Endodermal cell (in vitro differentiated cells): ENCODE data around the gene COL24A1. TPM values are rescaled to one million over a fixed set of nuclear protein-coding genes. Genes with fewer than 3 reads are reported as not detected.

Experiments
- DNase-seq: peaks from one replicate; pipeline ENCODE4 v3.0.0-alpha.2; 2017
- H3K27ac ChIP-seq: 2 replicates; pipeline ENCODE4 v1.5.1; 2013; ENCODE audit warnings: mild to moderate bottlenecking, low read depth, low read length, moderate library complexity
- H3K27me3 ChIP-seq: 2 replicates; pipeline ENCODE4 v1.6.1; 2013; ENCODE audit warnings: mild to moderate bottlenecking, low read length, moderate library complexity; ENCODE audit not compliant: insufficient read depth, control insufficient read depth, poor library complexity, severe bottlenecking
- H3K36me3 ChIP-seq: 2 replicates; pipeline ENCODE4 v1.7.0; 2013; ENCODE audit warnings: mild to moderate bottlenecking, low read length, moderate library complexity; ENCODE audit not compliant: control insufficient read depth, insufficient read depth
- H3K4me1 ChIP-seq: one replicate; pipeline ENCODE4 v1.7.0; 2013; ENCODE audit warnings: low read length; ENCODE audit not compliant: control insufficient read depth, insufficient read depth
- H3K4me3 ChIP-seq: 2 replicates; pipeline ENCODE4 v1.5.1; 2013; ENCODE audit warnings: mild to moderate bottlenecking, low read length, moderate library complexity
- H3K9ac ChIP-seq: 2 replicates; pipeline ENCODE4 v1.6.1; 2013; ENCODE audit warnings: mild to moderate bottlenecking, low read length, moderate library complexity; ENCODE audit not compliant: poor library complexity, severe bottlenecking; ENCODE audit errors: extremely low read depth
- H3K9me3 ChIP-seq: 2 replicates; pipeline ENCODE4 v1.6.1; 2013; ENCODE audit warnings: mild to moderate bottlenecking, low read length, moderate library complexity; ENCODE audit not compliant: control insufficient read depth
- H3K27ac Mint-ChIP-seq: 2 replicates; pipeline ENCODE4 v1.8.0; 2020; ENCODE audit warnings: mixed read lengths
- H3K27me3 Mint-ChIP-seq: 2 replicates; pipeline ENCODE4 v1.8.0; 2021; ENCODE audit warnings: mild to moderate bottlenecking, mixed read lengths; ENCODE audit not compliant: insufficient read depth
- H3K36me3 Mint-ChIP-seq: 2 replicates; pipeline ENCODE4 v1.8.0; 2020; ENCODE audit warnings: low read depth, mixed read lengths
- H3K4me1 Mint-ChIP-seq: 2 replicates; pipeline ENCODE4 v1.8.0; 2020; ENCODE audit warnings: mixed read lengths
- H3K4me3 Mint-ChIP-seq: 2 replicates; pipeline ENCODE4 v1.8.0; 2020; ENCODE audit warnings: mild to moderate bottlenecking, moderate library complexity, mixed read lengths
- H3K9me3 Mint-ChIP-seq: 2 replicates; pipeline ENCODE4 v1.8.0; 2020; ENCODE audit warnings: mild to moderate bottlenecking, mixed read lengths
- WGBS, 2 experiments: methylation state at CpG; one replicate each; pipeline versions ENCODE4 v1.1.5 to v1.1.7; 2013; ENCODE audit warnings: missing lambda C conversion rate in 2 of 2, mixed read lengths in 1 of 2; ENCODE audit not compliant: insufficient coverage in 1 of 2, insufficient read length in 1 of 2; 5-methylcytosine and 5-hydroxymethylcytosine counted together
- total RNA-seq, 2 donors: library from RNA; stranded (reverse); fragmentation: NEBNext Ultra II Directional in 1 of 2; extraction: Animal tissue kit (Norgen Biotek cat#: 25700) in 1 of 2; gene quantifications; 2 replicates in 1 of 2; 3 replicates in 1 of 2; pipeline ENCODE4 v1.2.1, GENCODE V29; 2021
- TF ChIP-seq, protein P1 (sequence below): fragments of 200-600 bp; sonication (generic); conservative IDR thresholded peaks from 2 replicates; pipeline ENCODE4 v1.5.0; 2021; ENCODE audit warnings: antibody characterized with exemption, mild to moderate bottlenecking

The COL24A1 gene
- total RNA-seq, 2 donors from 2014 or later: 0.84 to 0.95 TPM

DNA sequence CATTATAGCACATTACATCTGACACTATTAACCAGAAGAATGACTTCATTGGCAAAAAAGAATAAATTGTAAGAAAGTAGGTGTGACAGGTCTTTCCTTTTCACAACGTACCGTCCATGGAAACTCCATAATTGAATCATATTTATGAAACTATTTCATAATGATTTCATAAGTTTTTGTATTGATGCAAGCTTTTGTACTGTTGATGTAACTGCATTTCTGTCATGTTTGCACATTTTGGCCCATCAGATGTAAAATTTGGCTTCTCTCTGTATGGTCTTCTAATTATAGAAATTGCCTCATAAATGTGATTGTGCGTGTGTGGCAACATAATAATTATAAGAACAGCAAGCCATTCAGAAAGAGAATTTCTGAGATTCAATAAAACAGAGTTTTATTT is 267.7 kb downstream of the COL24A1 start:
- Histone ChIP-seq H3K36me3 (no peaks in the 10 kb centered on the region), H3K9me3 (no peaks in the 10 kb centered on the region), H3K4me3 (no peak overlapping the region), H3K9ac (no peak overlapping the region), H3K27me3 (no peaks in the 10 kb centered on the region), H3K27ac (no peak overlapping the region), H3K4me1 (no peaks in the 10 kb centered on the region)
- H3K4me3 Mint-ChIP-seq: no peak overlapping the region
- DNase-seq: no peak
- H3K9me3 Mint-ChIP-seq: no peaks in the 10 kb centered on the region
- TF ChIP-seq, protein P1, sequence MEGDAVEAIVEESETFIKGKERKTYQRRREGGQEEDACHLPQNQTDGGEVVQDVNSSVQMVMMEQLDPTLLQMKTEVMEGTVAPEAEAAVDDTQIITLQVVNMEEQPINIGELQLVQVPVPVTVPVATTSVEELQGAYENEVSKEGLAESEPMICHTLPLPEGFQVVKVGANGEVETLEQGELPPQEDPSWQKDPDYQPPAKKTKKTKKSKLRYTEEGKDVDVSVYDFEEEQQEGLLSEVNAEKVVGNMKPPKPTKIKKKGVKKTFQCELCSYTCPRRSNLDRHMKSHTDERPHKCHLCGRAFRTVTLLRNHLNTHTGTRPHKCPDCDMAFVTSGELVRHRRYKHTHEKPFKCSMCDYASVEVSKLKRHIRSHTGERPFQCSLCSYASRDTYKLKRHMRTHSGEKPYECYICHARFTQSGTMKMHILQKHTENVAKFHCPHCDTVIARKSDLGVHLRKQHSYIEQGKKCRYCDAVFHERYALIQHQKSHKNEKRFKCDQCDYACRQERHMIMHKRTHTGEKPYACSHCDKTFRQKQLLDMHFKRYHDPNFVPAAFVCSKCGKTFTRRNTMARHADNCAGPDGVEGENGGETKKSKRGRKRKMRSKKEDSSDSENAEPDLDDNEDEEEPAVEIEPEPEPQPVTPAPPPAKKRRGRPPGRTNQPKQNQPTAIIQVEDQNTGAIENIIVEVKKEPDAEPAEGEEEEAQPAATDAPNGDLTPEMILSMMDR: no peak
- H3K4me1 Mint-ChIP-seq: peaks cover 3% of the 10 kb centered on the region
- 100% methylated on average over 2 of the region's 3 CpGs; no CpG with 5 or more reads in 1 of the 2 experiments for WGBS, 2 experiments
- H3K27ac Mint-ChIP-seq: no peak overlapping the region
- H3K36me3 Mint-ChIP-seq: no peaks in the 10 kb centered on the region
- H3K27me3 Mint-ChIP-seq: no peaks in the 10 kb centered on the region

GRCh38 chr1:85884372-85885035 is 272.1 kb downstream of the COL24A1 start:
- Histone ChIP-seq H3K36me3 (no peaks in the 10 kb centered on the region), H3K27me3 (no peaks in the 10 kb centered on the region), H3K4me1 (no peaks in the 10 kb centered on the region), H3K9me3 (no peaks in the 10 kb centered on the region), H3K4me3 (no peak overlapping the region), H3K27ac (no peak overlapping the region), H3K9ac (no peak overlapping the region)
- DNase-seq: peak; percentile 33
- Mint-ChIP-seq H3K4me1 (peaks cover 3% of the 10 kb centered on the region), H3K27ac (peak overlapping the region; percentile 70), H3K27me3 (no peaks in the 10 kb centered on the region), H3K4me3 (no peak overlapping the region), H3K36me3 (no peaks in the 10 kb centered on the region), H3K9me3 (no peaks in the 10 kb centered on the region)
- 74% methylated on average over 1 of the region's 1 CpG; no CpG with 5 or more reads in 1 of the 2 experiments for WGBS, 2 experiments
- TF ChIP-seq, protein P1: peak; percentile 84

- TF ChIP-seq, protein P1: no peak
- no peak overlapping the region for H3K27ac ChIP-seq
- H3K36me3 ChIP-seq: no peaks in the 10 kb centered on the region
- no peaks in the 10 kb centered on the region for H3K4me1 ChIP-seq
- H3K36me3 Mint-ChIP-seq: no peaks in the 10 kb centered on the region
- H3K27me3 Mint-ChIP-seq: no peaks in the 10 kb centered on the region
- no peaks in the 10 kb centered on the region for H3K9me3 Mint-ChIP-seq
- H3K4me3 Mint-ChIP-seq: no peak overlapping the region
- H3K4me1 Mint-ChIP-seq: peaks cover 7% of the 10 kb centered on the region
- H3K9me3 ChIP-seq: no peaks in the 10 kb centered on the region
- no peak for DNase-seq
- H3K27me3 ChIP-seq: no peaks in the 10 kb centered on the region
- no peak overlapping the region for H3K4me3 ChIP-seq
- no peak overlapping the region for H3K9ac ChIP-seq
- H3K27ac Mint-ChIP-seq: no peak overlapping the region
Observed at GRCh38 chr1:85867189-85867588, 289.4 kb downstream of the COL24A1 start.
